ENCODE results near the gene MT1X.

The MT1X gene

DNA sequence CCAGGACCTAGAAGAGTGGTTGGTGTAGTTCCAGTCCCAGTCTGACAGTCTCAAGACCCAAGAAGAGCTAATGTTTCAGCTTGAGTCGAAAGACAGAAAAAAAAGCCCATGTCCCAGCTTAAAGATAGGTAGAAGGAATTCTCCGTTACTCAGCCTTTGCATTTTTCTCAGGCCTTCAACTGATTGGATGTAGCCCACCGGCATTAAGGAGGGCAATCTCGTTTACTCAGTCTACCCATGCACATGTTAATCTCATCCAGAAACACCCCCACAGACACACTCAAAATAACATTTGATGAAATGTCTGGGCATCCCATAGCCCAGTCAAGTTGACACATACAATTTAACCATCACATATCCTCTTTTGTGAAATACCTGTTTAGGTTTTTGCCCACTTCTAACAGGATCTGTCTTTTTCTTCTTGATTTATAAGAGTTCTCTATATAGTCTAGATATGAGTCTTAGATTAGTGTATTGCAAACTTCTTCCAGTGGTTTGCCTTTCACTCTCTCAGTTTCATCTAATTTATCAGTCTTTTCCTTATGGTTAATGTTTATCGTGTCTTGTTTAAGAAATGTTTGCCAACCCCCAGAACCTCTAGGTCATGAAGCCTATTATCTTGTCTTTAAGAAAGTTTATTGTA is 40.1 kb downstream of the MT1X start:
- Histone ChIP-seq H2AFZ (ENCODE audit: low read length) (no peak overlapping the region), H3K4me3 (ENCODE audit: low read length, poor library complexity, severe bottlenecking) (no peak overlapping the region), H3K79me2 (ENCODE audit: insufficient read depth, low read length) (no peaks in the 10 kb centered on the region), H3F3A (ENCODE audit: low read depth) (no peaks in the 10 kb centered on the region), H4K20me1 (ENCODE audit: insufficient read depth, low read length, poor library complexity, severe bottlenecking) (no peaks in the 10 kb centered on the region), H3K4me1 (ENCODE audit: insufficient read depth, low read length, poor library complexity, severe bottlenecking) (no peaks in the 10 kb centered on the region), H3K27me3 (ENCODE audit: insufficient read depth, low read length, poor library complexity, severe bottlenecking) (no peaks in the 10 kb centered on the region), H3K36me3 (ENCODE audit: insufficient read depth, low read length) (no peaks in the 10 kb centered on the region), H3K9me2 (replicated peaks; ENCODE audit: low read depth, low read length) (no peaks in the 10 kb centered on the region), H3K9me3 (ENCODE audit: insufficient read depth, low read depth, low read length) (no peaks in the 10 kb centered on the region), H3K9ac (ENCODE audit: low read depth, low read length, poor library complexity, severe bottlenecking) (no peak overlapping the region), H3K4me2 (ENCODE audit: low read depth, low read length, poor library complexity, severe bottlenecking) (no peak overlapping the region)
- TF ChIP-seq, protein P1, sequence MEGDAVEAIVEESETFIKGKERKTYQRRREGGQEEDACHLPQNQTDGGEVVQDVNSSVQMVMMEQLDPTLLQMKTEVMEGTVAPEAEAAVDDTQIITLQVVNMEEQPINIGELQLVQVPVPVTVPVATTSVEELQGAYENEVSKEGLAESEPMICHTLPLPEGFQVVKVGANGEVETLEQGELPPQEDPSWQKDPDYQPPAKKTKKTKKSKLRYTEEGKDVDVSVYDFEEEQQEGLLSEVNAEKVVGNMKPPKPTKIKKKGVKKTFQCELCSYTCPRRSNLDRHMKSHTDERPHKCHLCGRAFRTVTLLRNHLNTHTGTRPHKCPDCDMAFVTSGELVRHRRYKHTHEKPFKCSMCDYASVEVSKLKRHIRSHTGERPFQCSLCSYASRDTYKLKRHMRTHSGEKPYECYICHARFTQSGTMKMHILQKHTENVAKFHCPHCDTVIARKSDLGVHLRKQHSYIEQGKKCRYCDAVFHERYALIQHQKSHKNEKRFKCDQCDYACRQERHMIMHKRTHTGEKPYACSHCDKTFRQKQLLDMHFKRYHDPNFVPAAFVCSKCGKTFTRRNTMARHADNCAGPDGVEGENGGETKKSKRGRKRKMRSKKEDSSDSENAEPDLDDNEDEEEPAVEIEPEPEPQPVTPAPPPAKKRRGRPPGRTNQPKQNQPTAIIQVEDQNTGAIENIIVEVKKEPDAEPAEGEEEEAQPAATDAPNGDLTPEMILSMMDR (conservative IDR thresholded peaks at IDR 0.05; ENCODE audit: low read length): no peak
- TF ChIP-seq EZH2phosphoT487 (IDR thresholded peaks at IDR 0.05; ENCODE audit: borderline replicate concordance): no peak

DNA sequence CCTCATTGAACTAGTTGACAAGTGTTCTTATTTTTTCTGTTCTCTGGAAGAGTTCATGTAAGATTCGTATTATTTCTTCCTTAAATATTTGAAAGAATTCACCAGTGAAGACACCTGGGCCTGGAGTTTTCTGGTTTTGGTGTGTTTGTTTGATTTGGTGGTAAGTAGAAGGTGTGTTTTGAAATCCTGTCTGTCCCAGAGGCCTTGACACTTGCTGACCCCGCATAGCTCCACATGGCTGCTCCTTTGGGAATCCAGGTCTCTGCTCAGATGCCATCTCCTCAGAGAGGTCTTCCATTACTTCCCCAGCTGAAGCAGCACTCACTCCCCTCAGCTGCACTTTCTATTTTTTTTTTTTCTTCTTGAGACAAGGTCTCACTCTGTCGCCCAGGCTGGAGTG is 41.9 kb downstream of the MT1X start:
- H3K9me2 ChIP-seq (replicated peaks; ENCODE audit: low read depth, low read length): no peaks in the 10 kb centered on the region
- no peaks in the 10 kb centered on the region for H4K20me1 ChIP-seq (ENCODE audit: insufficient read depth, low read length, poor library complexity, severe bottlenecking)
- H3K9ac ChIP-seq (ENCODE audit: low read depth, low read length, poor library complexity, severe bottlenecking): no peak overlapping the region
- no peaks in the 10 kb centered on the region for H3F3A ChIP-seq (ENCODE audit: low read depth)
- H3K36me3 ChIP-seq (ENCODE audit: insufficient read depth, low read length): no peaks in the 10 kb centered on the region
- H3K9me3 ChIP-seq (ENCODE audit: insufficient read depth, low read depth, low read length): no peaks in the 10 kb centered on the region
- no peaks in the 10 kb centered on the region for H3K79me2 ChIP-seq (ENCODE audit: insufficient read depth, low read length)
- H3K4me3 ChIP-seq (ENCODE audit: low read length, poor library complexity, severe bottlenecking): no peak overlapping the region
- H3K27me3 ChIP-seq (ENCODE audit: insufficient read depth, low read length, poor library complexity, severe bottlenecking): no peaks in the 10 kb centered on the region
- no peak for TF ChIP-seq EZH2phosphoT487 (IDR thresholded peaks at IDR 0.05; ENCODE audit: borderline replicate concordance)
- TF ChIP-seq, protein P1 (conservative IDR thresholded peaks at IDR 0.05; ENCODE audit: low read length): no peak
- no peak overlapping the region for H3K4me2 ChIP-seq (ENCODE audit: low read depth, low read length, poor library complexity, severe bottlenecking)
- H2AFZ ChIP-seq (ENCODE audit: low read length): no peak overlapping the region
- H3K4me1 ChIP-seq (ENCODE audit: insufficient read depth, low read length, poor library complexity, severe bottlenecking): no peaks in the 10 kb centered on the region

DNA sequence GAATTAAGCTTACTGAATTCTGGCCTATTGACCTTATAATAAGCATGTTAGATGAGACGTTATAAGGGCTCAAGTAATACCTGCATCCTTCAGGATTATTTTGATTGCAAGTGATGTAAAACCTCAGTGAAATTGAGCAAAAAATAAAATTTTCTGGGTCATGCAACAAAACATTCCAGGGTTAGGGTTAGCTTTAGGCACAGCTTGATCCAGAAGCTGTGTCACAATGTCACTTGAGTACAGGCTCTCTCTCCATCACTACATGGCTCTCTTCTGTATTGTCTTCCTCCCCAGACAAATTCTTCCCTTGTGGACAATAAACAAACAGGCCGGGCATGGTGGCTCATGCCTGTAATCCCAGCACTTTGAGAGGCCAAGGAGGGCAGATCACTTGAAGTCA is 44.0 kb downstream of the MT1X start:
- H4K20me1 ChIP-seq (ENCODE audit: insufficient read depth, low read length, poor library complexity, severe bottlenecking): peaks cover 11% of the 10 kb centered on the region
- H3K9ac ChIP-seq (ENCODE audit: low read depth, low read length, poor library complexity, severe bottlenecking): no peak overlapping the region
- H3K4me2 ChIP-seq (ENCODE audit: low read depth, low read length, poor library complexity, severe bottlenecking): no peak overlapping the region
- no peak for TF ChIP-seq EZH2phosphoT487 (IDR thresholded peaks at IDR 0.05; ENCODE audit: borderline replicate concordance)
- TF ChIP-seq, protein P1 (conservative IDR thresholded peaks at IDR 0.05; ENCODE audit: low read length): no peak
- H3K4me1 ChIP-seq (ENCODE audit: insufficient read depth, low read length, poor library complexity, severe bottlenecking): peaks cover 8% of the 10 kb centered on the region
- no peaks in the 10 kb centered on the region for H3K9me3 ChIP-seq (ENCODE audit: insufficient read depth, low read depth, low read length)
- no peaks in the 10 kb centered on the region for H3K9me2 ChIP-seq (replicated peaks; ENCODE audit: low read depth, low read length)
- no peaks in the 10 kb centered on the region for H3K27me3 ChIP-seq (ENCODE audit: insufficient read depth, low read length, poor library complexity, severe bottlenecking)
- H2AFZ ChIP-seq (ENCODE audit: low read length): no peak overlapping the region
- no peaks in the 10 kb centered on the region for H3K36me3 ChIP-seq (ENCODE audit: insufficient read depth, low read length)
- H3F3A ChIP-seq (ENCODE audit: low read depth): no peaks in the 10 kb centered on the region
- H3K79me2 ChIP-seq (ENCODE audit: insufficient read depth, low read length): peaks cover 13% of the 10 kb centered on the region
- no peak overlapping the region for H3K4me3 ChIP-seq (ENCODE audit: low read length, poor library complexity, severe bottlenecking)
